OCI-M2 (cell line): ENCODE data around the gene HNRNPD.
"Not testable (repeated sequence)": the region's sequence is repeated elsewhere in the genome, so short reads cannot be mapped to it uniquely, and the experiment has no call there.

Source experiments
- DNase-seq: peaks from one replicate; lab custom pipeline; 2025; ENCODE audit not compliant: unreplicated experiment; lab: John Stamatoyannopoulos, UW

HNRNPD gene

GRCh38 chr4:82373486-82373815 is 340 bp downstream of the HNRNPD start:
- no peak for DNase-seq

GRCh38 chr4:82372517-82373485 is 990 bp downstream of the HNRNPD start:
- no peak for DNase-seq

GRCh38 chr4:82371497-82371896 is 2.3 kb downstream of the HNRNPD start:
- no peak for DNase-seq

GRCh38 chr4:82367438-82368097 is 6.2 kb downstream of the HNRNPD start:
- DNase-seq, result no peak

- not testable (repeated sequence) for DNase-seq
These were observed 7.4 kb downstream of the HNRNPD start for GRCh38 chr4:82366431-82366830.

GRCh38 chr4:82363896-82364487 is 9.8 kb downstream of the HNRNPD start:
- no peak for DNase-seq

- no peak for DNase-seq
These were observed 11.2 kb downstream of the HNRNPD start for GRCh38 chr4:82362565-82362964.

- DNase-seq, result no peak
These were observed 13.3 kb downstream of the HNRNPD start for GRCh38 chr4:82360298-82361177.

GRCh38 chr4:82358847-82359246 is 14.9 kb downstream of the HNRNPD start:
- DNase-seq, result no peak

- DNase-seq, result no peak
These were observed 16.2 kb downstream of the HNRNPD start for GRCh38 chr4:82357640-82358039.

- no peak for DNase-seq
These were observed 19.0 kb downstream of the HNRNPD start for GRCh38 chr4:82354788-82355187.

GRCh38 chr4:82352825-82353366 is 20.9 kb downstream of the HNRNPD start:
- no peak for DNase-seq

GRCh38 chr4:82352118-82352824 is 21.5 kb downstream of the HNRNPD start:
- no peak for DNase-seq

GRCh38 chr4:82346126-82346525 is 27.7 kb downstream of the HNRNPD start:
- DNase-seq, result no peak

- DNase-seq, result no peak
These were observed 38.7 kb downstream of the HNRNPD start for GRCh38 chr4:82335043-82335442.

GRCh38 chr4:82333641-82334040 is 40.1 kb downstream of the HNRNPD start:
- not testable (repeated sequence) for DNase-seq

GRCh38 chr4:82331814-82332213 is 42.0 kb downstream of the HNRNPD start:
- DNase-seq, result no peak

GRCh38 chr4:82320351-82320750 is 53.4 kb downstream of the HNRNPD start:
- DNase-seq, result no peak

- DNase-seq, result not testable (repeated sequence)
These were observed 70.7 kb downstream of the HNRNPD start for GRCh38 chr4:82303063-82303462.
